Gastroesophageal sphincter (tissue), 4 donors: Measurements from ENCODE around the gene SYTL3. TPM values are rescaled to one million over a fixed set of nuclear protein-coding genes. Genes with fewer than 3 reads are reported as not detected.

Source experiments
- ATAC-seq: fragments of 150-250 bp; one replicate; pipeline ENCODE4 v1.9.1; 2016; ENCODE audit warnings: mild to moderate bottlenecking, moderate library complexity
- H3K27ac ChIP-seq, 4 donors: fragments of 200-600 bp; sonication (generic) in 3 of 4; 1 replicate in 3 of 4; 2 replicates in 1 of 4; pipeline ENCODE4 v1.5.1; 2016 to 2019
- H3K27me3 ChIP-seq: fragments of 200-600 bp; sonication (generic); one replicate; pipeline ENCODE4 v1.5.1; 2019
- H3K36me3 ChIP-seq, 2 donors: fragments of 200-600 bp; sonication (generic); one replicate each; pipeline ENCODE4 v1.5.1; 2019; ENCODE audit warnings: control low read depth in 1 of 2
- H3K4me1 ChIP-seq, 3 donors: fragments of 200-600 bp; sonication (generic); 1 replicate in 2 of 3; 2 replicates in 1 of 3; pipeline ENCODE4 v1.5.1; 2016 to 2019; ENCODE audit warnings: control low read depth in 2 of 3
- H3K4me3 ChIP-seq, 2 donors: fragments of 200-600 bp; sonication (generic); one replicate each; pipeline ENCODE4 v1.5.1; 2019; ENCODE audit warnings: mild to moderate bottlenecking in 1 of 2, moderate library complexity in 1 of 2
- H3K9me3 ChIP-seq, 3 donors: fragments of 200-600 bp; sonication (generic); one replicate each; pipeline ENCODE4 v1.5.1; 2017 to 2019; ENCODE audit warnings: control low read depth in 2 of 3
- EP300 ChIP-seq: sonication (generic); formaldehyde crosslinking; IDR thresholded peaks from one replicate; pipeline ENCODE4 v1.6.1; 2017; ENCODE audit warnings: antibody characterized with exemption, mild to moderate bottlenecking
- POLR2A ChIP-seq, 2 donors: fragments of 450-650 bp; IDR thresholded peaks; one replicate each; pipeline ENCODE4 v1.6.1; 2017; ENCODE audit warnings: antibody characterized with exemption in 2 of 2, mild to moderate bottlenecking in 2 of 2, moderate library complexity in 1 of 2
- POLR2AphosphoS5 ChIP-seq: sonication (generic); formaldehyde crosslinking; IDR thresholded peaks from one replicate; pipeline ENCODE4 v1.6.1; 2017; ENCODE audit warnings: antibody characterized with exemption
- WGBS, 2 donors: methylation state at CpG; one replicate each; pipeline ENCODE4 v1.1.5; 2018; ENCODE audit warnings: low coverage in 1 of 2; 5-methylcytosine and 5-hydroxymethylcytosine counted together
- total RNA-seq, 4 donors: library from RNA; depleted of rRNA; stranded (reverse); fragments of >200 nt; gene quantifications; one replicate each; pipeline ENCODE4 v1.1.0, GENCODE V29; 2016
- TF ChIP-seq, protein P1 (sequence below), 4 experiments: fragments of 200-600 bp in 2 of 4; fragments of 450-650 bp in 2 of 4; sonication (generic) in 1 of 4; IDR thresholded peaks; one replicate each; pipeline ENCODE4 v1.5.1; 2017 to 2019; ENCODE audit warnings: antibody characterized with exemption in 4 of 4, mild to moderate bottlenecking in 2 of 4, moderate library complexity in 2 of 4

SYTL3 gene
- total RNA-seq, 4 donors from 2014 or later, result 1.9 to 5.9 (median 4.5) TPM

DNA sequence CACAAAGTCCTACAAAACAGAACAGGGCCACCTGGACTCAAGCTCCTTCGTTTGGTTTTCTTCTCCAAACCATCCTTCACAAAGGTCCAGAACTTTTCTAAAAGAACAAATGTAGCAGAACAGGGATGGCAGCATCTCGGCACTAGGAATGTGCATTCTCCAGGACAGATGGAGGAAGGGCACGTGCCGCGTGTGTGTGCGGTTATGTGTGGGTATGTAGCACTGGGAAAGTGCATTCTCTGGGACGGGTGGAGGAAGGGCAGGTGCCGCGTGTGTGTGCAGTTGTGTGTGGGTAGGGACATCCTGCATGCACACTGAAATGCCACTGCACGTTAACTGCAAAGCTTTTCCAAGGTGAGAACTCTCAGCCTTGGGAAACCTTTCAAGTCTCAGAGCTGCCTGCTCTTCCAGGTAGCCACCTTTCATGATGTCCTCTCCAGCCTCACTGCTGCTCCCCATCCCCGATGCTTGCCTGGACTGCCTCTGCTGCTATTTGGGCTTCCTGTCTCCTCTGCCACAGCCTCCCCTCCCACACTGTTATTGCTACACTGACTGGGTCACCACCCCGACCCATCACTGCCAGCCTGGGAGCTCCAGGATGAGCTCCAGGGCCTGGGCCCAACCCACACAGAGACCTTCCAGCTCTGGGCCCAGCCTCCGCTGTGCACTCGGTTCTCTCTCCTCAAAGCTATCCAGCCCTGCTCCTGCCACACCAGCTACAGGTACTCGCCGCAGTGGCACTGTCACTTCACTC, 121.7 kb downstream of the SYTL3 start:
- Histone ChIP-seq H3K4me3 (no peak overlapping the region), H3K9me3 (no peaks in the 10 kb centered on the region), H3K27me3 (no peaks in the 10 kb centered on the region), H3K4me1 (peaks cover 0 to 3% (median 0%) of the 10 kb centered on the region in 3 donors), H3K36me3 (peaks cover 0 to 100% of the 10 kb centered on the region in 2 donors), H3K27ac (peak overlapping the region in 1 of 4 donors; percentile 11)
- no peak for ATAC-seq
- 78 to 90% methylated on average over 4 to 6 of the region's 16 CpGs for WGBS, 2 donors
- TF ChIP-seq EP300 (no peak), POLR2A (IDR thresholded peaks at IDR 0.05) (no peak), POLR2AphosphoS5 (no peak)
- TF ChIP-seq, protein P1, sequence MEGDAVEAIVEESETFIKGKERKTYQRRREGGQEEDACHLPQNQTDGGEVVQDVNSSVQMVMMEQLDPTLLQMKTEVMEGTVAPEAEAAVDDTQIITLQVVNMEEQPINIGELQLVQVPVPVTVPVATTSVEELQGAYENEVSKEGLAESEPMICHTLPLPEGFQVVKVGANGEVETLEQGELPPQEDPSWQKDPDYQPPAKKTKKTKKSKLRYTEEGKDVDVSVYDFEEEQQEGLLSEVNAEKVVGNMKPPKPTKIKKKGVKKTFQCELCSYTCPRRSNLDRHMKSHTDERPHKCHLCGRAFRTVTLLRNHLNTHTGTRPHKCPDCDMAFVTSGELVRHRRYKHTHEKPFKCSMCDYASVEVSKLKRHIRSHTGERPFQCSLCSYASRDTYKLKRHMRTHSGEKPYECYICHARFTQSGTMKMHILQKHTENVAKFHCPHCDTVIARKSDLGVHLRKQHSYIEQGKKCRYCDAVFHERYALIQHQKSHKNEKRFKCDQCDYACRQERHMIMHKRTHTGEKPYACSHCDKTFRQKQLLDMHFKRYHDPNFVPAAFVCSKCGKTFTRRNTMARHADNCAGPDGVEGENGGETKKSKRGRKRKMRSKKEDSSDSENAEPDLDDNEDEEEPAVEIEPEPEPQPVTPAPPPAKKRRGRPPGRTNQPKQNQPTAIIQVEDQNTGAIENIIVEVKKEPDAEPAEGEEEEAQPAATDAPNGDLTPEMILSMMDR (IDR thresholded peaks at IDR 0.05), result no peak

DNA sequence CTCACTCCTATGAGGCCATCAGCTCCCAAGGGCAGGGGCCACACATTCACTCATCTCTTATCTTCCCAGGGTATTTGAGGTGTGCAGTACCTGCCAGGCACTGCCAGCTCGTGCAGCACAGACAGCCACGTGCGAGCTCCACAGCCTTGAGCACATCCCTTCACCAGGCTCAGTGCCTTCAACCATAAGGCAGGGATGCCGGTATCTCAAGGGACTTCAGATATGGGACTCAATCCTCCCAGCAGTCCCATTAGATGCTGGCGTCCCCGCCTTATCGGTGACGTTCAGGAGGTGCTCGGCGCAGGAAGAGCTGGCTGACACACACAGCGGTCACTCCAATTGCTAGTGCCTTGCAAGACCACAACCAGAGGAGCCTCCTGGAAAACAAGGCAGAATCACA, 122.3 kb downstream of the SYTL3 start:
- Histone ChIP-seq H3K9me3 (no peaks in the 10 kb centered on the region), H3K27ac (peak overlapping the region in 1 of 4 donors; percentile 11), H3K4me1 (peaks cover 0 to 3% (median 0%) of the 10 kb centered on the region in 3 donors), H3K36me3 (peaks cover 0 to 100% of the 10 kb centered on the region in 2 donors), H3K27me3 (no peaks in the 10 kb centered on the region), H3K4me3 (no peak overlapping the region)
- no peak for TF ChIP-seq POLR2AphosphoS5
- no peak for TF ChIP-seq EP300
- no peak for TF ChIP-seq POLR2A (IDR thresholded peaks at IDR 0.05)
- TF ChIP-seq, protein P1 (IDR thresholded peaks at IDR 0.05), result no peak
- 89% methylated on average over 3 of the region's 11 CpGs; no CpG with 5 or more reads in 1 of the 2 donors for WGBS, 2 donors
- ATAC-seq, result no peak

DNA sequence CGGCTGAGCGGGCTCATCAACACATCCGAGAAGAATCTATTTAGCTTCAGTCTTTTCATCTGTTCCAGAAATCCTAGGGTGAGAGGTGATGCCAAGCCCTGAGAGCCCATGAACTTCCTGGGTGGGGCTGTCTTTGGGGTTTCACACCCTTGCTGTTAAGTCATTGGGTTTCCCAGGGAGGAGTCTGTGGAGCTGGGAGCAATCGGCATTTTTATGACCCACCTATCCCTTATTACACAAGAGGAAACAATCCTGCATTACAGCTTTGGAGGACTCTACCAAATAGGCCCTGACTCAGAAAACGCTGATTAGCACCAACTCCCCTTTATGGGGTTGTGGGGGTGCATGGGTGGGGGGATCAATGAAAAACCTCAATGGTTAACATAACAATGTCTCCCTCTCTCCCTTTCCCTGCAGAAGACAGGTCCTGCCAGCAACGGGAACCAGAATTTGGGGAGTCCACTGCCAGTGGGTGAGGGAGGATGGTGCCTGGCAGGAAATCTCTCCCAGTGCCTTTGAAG, 123.1 kb downstream of the SYTL3 start:
- TF ChIP-seq POLR2A (IDR thresholded peaks at IDR 0.05), result no peak
- TF ChIP-seq POLR2AphosphoS5, result no peak
- TF ChIP-seq EP300, result no peak
- TF ChIP-seq, protein P1 (IDR thresholded peaks at IDR 0.05), result no peak
- no peaks in the 10 kb centered on the region for H3K27me3 ChIP-seq
- ATAC-seq, result peak; percentile 63
- no peaks in the 10 kb centered on the region for H3K9me3 ChIP-seq
- H3K4me3 ChIP-seq, result no peak overlapping the region
- peaks cover 0 to 100% of the 10 kb centered on the region in 2 donors for H3K36me3 ChIP-seq
- H3K27ac ChIP-seq, result peak overlapping the region in 2 of 4 donors; percentile 12 to 53
- 59 to 94% methylated on average over 3 of the region's 6 CpGs for WGBS, 2 donors
- H3K4me1 ChIP-seq, result peaks cover 0 to 3% (median 0%) of the 10 kb centered on the region in 3 donors

DNA sequence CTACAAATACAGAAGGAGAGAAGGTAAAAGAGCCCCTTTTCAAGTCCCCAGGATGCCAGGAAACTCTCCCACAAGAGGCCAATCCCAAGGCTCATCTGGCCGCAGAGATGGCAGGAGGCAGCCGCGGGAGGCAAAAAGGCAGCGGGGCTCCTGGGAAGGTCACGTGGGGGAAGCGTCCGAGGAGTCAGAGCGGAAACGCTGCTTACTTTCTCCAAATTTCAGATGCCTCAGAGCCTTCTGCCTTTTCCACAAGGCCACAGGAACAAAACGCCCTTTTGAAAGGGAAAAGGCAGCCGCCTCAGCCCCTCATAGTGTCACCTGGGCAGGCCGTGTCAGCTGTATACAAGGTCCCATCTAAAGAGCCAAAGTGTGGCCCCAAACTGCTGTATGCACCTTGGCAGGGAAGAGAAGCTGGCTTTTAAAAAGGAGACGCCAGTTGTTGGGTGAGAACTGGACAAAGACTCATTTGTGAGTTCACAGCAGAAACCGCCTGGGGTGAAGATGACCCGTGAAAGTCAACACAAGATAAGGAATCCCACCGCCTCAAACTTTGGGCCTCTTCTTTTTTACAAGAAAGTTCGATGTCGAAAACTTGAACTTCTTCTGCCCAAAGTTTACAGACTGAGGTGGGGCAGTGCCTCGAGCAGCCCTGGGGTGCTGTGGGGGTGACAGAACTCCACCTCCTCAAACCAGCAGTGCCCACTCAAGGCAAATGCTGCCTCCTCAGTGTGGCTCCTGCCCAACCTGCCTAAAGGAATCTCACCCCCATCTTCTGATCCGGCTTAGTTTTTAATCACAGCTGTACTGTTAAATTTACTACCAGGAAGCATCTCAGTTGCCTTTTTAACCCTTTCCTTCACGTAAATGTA, 124.0 kb downstream of the SYTL3 start:
- 57 to 71% methylated on average over 4 to 15 of the region's 21 CpGs for WGBS, 2 donors
- TF ChIP-seq, protein P1 (IDR thresholded peaks at IDR 0.05), result no peak
- TF ChIP-seq POLR2AphosphoS5 (no peak), POLR2A (IDR thresholded peaks at IDR 0.05) (no peak), EP300 (no peak)
- Histone ChIP-seq H3K4me3 (no peak overlapping the region), H3K27me3 (no peaks in the 10 kb centered on the region), H3K9me3 (no peaks in the 10 kb centered on the region), H3K36me3 (peaks cover 0 to 100% of the 10 kb centered on the region in 2 donors), H3K27ac (peak overlapping the region in 1 of 4 donors; percentile 53), H3K4me1 (peaks cover 0 to 3% (median 0%) of the 10 kb centered on the region in 3 donors)
- no peak for ATAC-seq
